Suprapubic skin (tissue), 4 donors: ENCODE results near the gene RABGAP1.

Experiments used
- CTCF ChIP-seq, 2 donors: fragments of 200-600 bp in 1 of 2; fragments of 450-650 bp in 1 of 2; sonication (generic) in 1 of 2; IDR thresholded peaks; one replicate each; pipeline ENCODE4 v1.5.1; 2016 to 2019; ENCODE audit warnings: antibody characterized with exemption in 2 of 2, mild to moderate bottlenecking in 1 of 2, moderate library complexity in 1 of 2
- EP300 ChIP-seq: sonication (generic); formaldehyde crosslinking; IDR thresholded peaks from one replicate; pipeline ENCODE4 v1.6.1; 2017; ENCODE audit warnings: antibody characterized with exemption
- POLR2A ChIP-seq, 2 donors: fragments of 450-650 bp; IDR thresholded peaks; one replicate each; pipeline ENCODE4 v1.6.1; 2017; ENCODE audit warnings: antibody characterized with exemption in 2 of 2, mild to moderate bottlenecking in 2 of 2, moderate library complexity in 2 of 2
- POLR2AphosphoS5 ChIP-seq, 3 donors: sonication (generic); formaldehyde crosslinking; IDR thresholded peaks; one replicate each; pipeline ENCODE4 v1.6.1; 2017; ENCODE audit warnings: antibody characterized with exemption in 3 of 3

- TF ChIP-seq CTCF (IDR thresholded peaks at IDR 0.05) (no peak), POLR2A (IDR thresholded peaks at IDR 0.05) (no peak), POLR2AphosphoS5 (IDR thresholded peaks at IDR 0.05) (no peak), EP300 (no peak)
These were observed 86.7 kb downstream of the RABGAP1 start for GRCh38 chr9:123027517-123027916.
